Panc1 (cell line): ENCODE data around the gene IFNE.

Source experiments
- POLR2AphosphoS5 ChIP-seq: IDR thresholded peaks from 2 replicates; pipeline ENCODE4 v1.6.1; 2012; ENCODE audit warnings: mild to moderate bottlenecking, low read depth, low read length, moderate library complexity
- TF ChIP-seq, protein P1 (sequence below): fragments of 450-650 bp; IDR thresholded peaks from 2 replicates; pipeline ENCODE4 v1.5.1; 2017; ENCODE audit warnings: mild to moderate bottlenecking
- TF ChIP-seq, protein P2 (sequence below), 2 experiments: IDR thresholded peaks; 2 replicates each; pipeline ENCODE4 v1.6.1; 2011 to 2012; ENCODE audit warnings: low read depth in 2 of 2, control low read depth in 1 of 2, low read length in 1 of 2, mild to moderate bottlenecking in 1 of 2, moderate library complexity in 1 of 2; ENCODE audit not compliant: insufficient read depth in 1 of 2

DNA sequence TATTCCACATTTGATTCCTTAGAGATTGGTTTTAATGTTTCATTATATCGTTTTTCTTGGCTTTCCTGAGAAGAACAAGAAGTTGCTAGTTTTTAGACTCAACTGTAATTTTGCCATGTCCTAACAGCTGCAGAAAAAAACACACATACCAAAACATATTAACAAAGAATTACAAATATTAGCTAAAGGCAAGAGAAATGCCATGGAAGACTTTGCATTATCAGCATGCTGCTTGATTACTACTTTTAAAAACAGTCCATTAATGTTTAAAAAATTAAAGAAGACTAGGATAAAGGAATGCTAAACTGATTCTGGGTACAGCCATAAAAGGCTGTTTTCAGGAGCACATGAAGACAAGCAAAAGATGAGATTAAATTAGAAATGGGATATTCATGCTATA lies 20.5 kb upstream of the IFNE start:
- TF ChIP-seq, protein P1, sequence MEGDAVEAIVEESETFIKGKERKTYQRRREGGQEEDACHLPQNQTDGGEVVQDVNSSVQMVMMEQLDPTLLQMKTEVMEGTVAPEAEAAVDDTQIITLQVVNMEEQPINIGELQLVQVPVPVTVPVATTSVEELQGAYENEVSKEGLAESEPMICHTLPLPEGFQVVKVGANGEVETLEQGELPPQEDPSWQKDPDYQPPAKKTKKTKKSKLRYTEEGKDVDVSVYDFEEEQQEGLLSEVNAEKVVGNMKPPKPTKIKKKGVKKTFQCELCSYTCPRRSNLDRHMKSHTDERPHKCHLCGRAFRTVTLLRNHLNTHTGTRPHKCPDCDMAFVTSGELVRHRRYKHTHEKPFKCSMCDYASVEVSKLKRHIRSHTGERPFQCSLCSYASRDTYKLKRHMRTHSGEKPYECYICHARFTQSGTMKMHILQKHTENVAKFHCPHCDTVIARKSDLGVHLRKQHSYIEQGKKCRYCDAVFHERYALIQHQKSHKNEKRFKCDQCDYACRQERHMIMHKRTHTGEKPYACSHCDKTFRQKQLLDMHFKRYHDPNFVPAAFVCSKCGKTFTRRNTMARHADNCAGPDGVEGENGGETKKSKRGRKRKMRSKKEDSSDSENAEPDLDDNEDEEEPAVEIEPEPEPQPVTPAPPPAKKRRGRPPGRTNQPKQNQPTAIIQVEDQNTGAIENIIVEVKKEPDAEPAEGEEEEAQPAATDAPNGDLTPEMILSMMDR: no peak
- TF ChIP-seq, protein P2, sequence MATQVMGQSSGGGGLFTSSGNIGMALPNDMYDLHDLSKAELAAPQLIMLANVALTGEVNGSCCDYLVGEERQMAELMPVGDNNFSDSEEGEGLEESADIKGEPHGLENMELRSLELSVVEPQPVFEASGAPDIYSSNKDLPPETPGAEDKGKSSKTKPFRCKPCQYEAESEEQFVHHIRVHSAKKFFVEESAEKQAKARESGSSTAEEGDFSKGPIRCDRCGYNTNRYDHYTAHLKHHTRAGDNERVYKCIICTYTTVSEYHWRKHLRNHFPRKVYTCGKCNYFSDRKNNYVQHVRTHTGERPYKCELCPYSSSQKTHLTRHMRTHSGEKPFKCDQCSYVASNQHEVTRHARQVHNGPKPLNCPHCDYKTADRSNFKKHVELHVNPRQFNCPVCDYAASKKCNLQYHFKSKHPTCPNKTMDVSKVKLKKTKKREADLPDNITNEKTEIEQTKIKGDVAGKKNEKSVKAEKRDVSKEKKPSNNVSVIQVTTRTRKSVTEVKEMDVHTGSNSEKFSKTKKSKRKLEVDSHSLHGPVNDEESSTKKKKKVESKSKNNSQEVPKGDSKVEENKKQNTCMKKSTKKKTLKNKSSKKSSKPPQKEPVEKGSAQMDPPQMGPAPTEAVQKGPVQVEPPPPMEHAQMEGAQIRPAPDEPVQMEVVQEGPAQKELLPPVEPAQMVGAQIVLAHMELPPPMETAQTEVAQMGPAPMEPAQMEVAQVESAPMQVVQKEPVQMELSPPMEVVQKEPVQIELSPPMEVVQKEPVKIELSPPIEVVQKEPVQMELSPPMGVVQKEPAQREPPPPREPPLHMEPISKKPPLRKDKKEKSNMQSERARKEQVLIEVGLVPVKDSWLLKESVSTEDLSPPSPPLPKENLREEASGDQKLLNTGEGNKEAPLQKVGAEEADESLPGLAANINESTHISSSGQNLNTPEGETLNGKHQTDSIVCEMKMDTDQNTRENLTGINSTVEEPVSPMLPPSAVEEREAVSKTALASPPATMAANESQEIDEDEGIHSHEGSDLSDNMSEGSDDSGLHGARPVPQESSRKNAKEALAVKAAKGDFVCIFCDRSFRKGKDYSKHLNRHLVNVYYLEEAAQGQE (IDR thresholded peaks at IDR 0.05; ENCODE audit: insufficient read depth in 1 of 2, low read depth in 2 of 2, low read length in 1 of 2): no peak
- TF ChIP-seq POLR2AphosphoS5: no peak
